Activated naive CD4-positive, alpha-beta T cell treated with anti-CD3 and anti-CD28 coated beads, Interleukin-2, amount 50 U/mL, for 72 hours (primary cell): ENCODE data around the gene ZNF808. TPM values are rescaled to one million over a fixed set of nuclear protein-coding genes. Genes with fewer than 3 reads are reported as not detected.
"Not testable (repeated sequence)": the region's sequence is repeated elsewhere in the genome, so short reads cannot be mapped to it uniquely, and the experiment has no call there.

Source experiments
- ATAC-seq, 2 donors: fragments of 150-1000 bp; cut with Tn5 transposase; 2 replicates each; pipeline ENCODE4 v1.10.0; 2021; ENCODE audit warnings: mild to moderate bottlenecking in 2 of 2, moderate library complexity in 2 of 2
- DNase-seq, 2 donors: peaks; one replicate each; pipeline ENCODE4 v3.0.0; 2021 to 2022; ENCODE audit warnings: low spot score in 2 of 2
- H3K27ac Mint-ChIP-seq, 2 donors: one replicate each; pipeline ENCODE4 v1.8.0; 2022; ENCODE audit warnings: mild to moderate bottlenecking in 2 of 2, mixed read lengths in 2 of 2
- H3K36me3 Mint-ChIP-seq, 2 donors: one replicate each; pipeline ENCODE4 v1.8.0; 2022; ENCODE audit warnings: mixed read lengths in 2 of 2
- H3K9me3 Mint-ChIP-seq, 2 donors: one replicate each; pipeline ENCODE4 v1.8.0; 2022; ENCODE audit warnings: mixed read lengths in 2 of 2
- total RNA-seq, 2 donors: library from RNA; stranded (reverse); gene quantifications; one replicate each; pipeline ENCODE4 v1.2.3, GENCODE V29; 2022

ZNF808 gene
- total RNA-seq, result 10 to 100 TPM; 22.5 to 32.7 TPM

- DNase-seq (peak; percentile 85 to 90), ATAC-seq (peak; percentile 93 to 94)
- Mint-ChIP-seq H3K9me3 (peaks cover 12 to 24% of the 10 kb centered on the region in 2 donors), H3K27ac (peak within 1 kb of the TSS; percentile 94 to 99), H3K36me3 (peaks cover 19 to 49% of the 10 kb centered on the region in 2 donors)
These were observed at the start of gene ZNF808 for GRCh38 chr19:52527134-52527955. Gene ZNF808, plus strand, starts transcription at chr19:52527668. Its CDS starts 15,617 bp downstream, at chr19:52543285.

- peaks cover 37 to 47% of the 10 kb centered on the region in 2 donors for H3K36me3 Mint-ChIP-seq
- not testable (repeated sequence) for DNase-seq, H3K27ac Mint-ChIP-seq, ATAC-seq
- peaks cover 32 to 40% of the 10 kb centered on the region in 2 donors for H3K9me3 Mint-ChIP-seq
These were observed 43.2 kb upstream of the ZNF808 start for GRCh38 chr19:52484111-52484743.

- not testable (repeated sequence) for ATAC-seq, H3K27ac Mint-ChIP-seq, DNase-seq
- H3K36me3 Mint-ChIP-seq, result peaks cover 42 to 49% of the 10 kb centered on the region in 2 donors
- H3K9me3 Mint-ChIP-seq, result peaks cover 31 to 44% of the 10 kb centered on the region in 2 donors
These were observed 42.4 kb upstream of the ZNF808 start for GRCh38 chr19:52485064-52485463.

DNA sequence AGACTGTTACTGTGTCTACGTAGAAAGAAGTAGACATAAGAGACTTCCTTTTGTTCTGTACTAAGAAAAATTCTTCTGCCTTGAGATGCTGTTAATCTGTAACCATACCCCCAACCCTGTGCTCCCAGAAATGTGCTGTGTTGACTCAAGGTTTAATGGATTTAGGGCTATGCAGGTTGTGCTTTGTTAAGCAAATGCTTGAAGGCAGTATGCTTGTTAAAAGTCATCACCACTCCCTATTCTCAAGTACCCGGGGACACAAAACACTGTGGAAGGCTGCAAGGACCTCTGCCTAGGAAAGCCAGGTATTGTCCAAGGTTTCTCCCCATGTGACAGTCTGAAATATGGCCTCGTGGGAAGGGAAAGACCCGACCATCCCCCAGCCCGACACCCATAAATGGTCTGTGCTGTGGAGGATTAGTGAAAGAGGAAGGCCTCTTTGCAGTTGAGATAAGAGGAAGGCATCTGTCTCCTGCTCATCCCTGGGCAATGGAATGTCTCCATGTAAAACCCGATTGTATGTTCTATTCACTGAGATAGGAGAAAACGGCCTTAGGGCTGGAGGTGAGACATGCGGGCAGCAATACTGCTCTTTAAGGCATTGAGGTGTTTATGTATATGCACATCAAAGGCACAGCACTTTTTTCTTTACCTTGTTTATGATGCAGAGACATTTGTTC is 41.8 kb upstream of the ZNF808 start:
- not testable (repeated sequence) for ATAC-seq, H3K27ac Mint-ChIP-seq, DNase-seq
- Mint-ChIP-seq H3K36me3 (peaks cover 41 to 46% of the 10 kb centered on the region in 2 donors), H3K9me3 (peaks cover 28 to 44% of the 10 kb centered on the region in 2 donors)

GRCh38 chr19:52492201-52492993 is 35.1 kb upstream of the ZNF808 start:
- H3K27ac Mint-ChIP-seq, result no peak overlapping the region
- ATAC-seq, result no peak

GRCh38 chr19:52492994-52493470 is 34.4 kb upstream of the ZNF808 start:
- peaks cover 49% of the 10 kb centered on the region in 2 donors for H3K36me3 Mint-ChIP-seq
- no peak for ATAC-seq
- DNase-seq, result no peak
- H3K9me3 Mint-ChIP-seq, result peaks cover 25 to 30% of the 10 kb centered on the region in 2 donors
- no peak overlapping the region for H3K27ac Mint-ChIP-seq

More at GRCh38 chr19:52492201-52492993, 35.1 kb upstream of the ZNF808 start:
- Mint-ChIP-seq H3K36me3 (peaks cover 43% of the 10 kb centered on the region in 2 donors), H3K9me3 (peaks cover 22 to 30% of the 10 kb centered on the region in 2 donors)
- no peak for DNase-seq

DNA sequence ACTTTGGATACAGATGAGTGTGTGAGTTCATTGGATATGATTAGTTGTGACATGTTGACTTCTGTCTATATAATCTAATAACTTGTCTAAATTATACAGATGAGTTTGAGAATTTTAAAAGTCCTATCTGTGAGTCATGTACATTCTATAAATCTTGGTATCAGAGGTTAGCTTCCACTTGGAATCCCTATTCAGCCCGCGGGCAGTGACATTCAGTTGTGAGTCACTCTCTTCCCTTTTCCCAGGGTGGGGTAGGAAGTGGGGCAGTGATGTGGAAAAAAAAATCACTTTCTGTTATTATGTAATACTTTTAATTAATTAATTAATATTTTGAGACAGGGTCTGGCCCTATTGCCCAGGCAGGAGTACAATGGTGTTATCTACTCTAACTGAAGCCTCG is 33.0 kb upstream of the ZNF808 start:
- peaks cover 57 to 61% of the 10 kb centered on the region in 2 donors for H3K36me3 Mint-ChIP-seq
- ATAC-seq (no peak), DNase-seq (no peak)
- no peak overlapping the region for H3K27ac Mint-ChIP-seq
- H3K9me3 Mint-ChIP-seq, result peaks cover 28 to 30% of the 10 kb centered on the region in 2 donors

- Mint-ChIP-seq H3K27ac (no peak overlapping the region), H3K9me3 (peaks cover 23 to 25% of the 10 kb centered on the region in 2 donors), H3K36me3 (peaks cover 60 to 68% of the 10 kb centered on the region in 2 donors)
- ATAC-seq, result no peak
- DNase-seq, result no peak
These were observed 28.9 kb upstream of the ZNF808 start for GRCh38 chr19:52498571-52498970.

DNA sequence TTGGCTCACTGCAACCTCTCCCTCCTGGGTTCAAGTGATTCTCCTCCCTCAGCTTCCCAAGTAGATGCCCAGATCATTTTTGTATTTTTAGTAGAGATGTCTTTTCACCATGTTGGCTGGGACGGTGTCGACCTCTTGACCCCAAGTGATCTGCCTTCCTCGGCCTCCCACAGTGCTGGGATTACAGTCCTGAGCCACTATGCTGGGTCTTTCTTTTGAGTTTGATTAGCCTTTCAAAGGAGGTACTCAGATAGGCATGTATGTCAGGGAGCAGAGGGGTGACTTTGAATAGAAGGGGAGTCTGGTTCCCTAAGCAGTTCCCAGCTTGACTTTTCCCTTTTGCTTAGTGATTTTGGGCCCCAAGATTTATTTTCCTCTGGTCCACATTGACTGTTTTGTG is 27.0 kb upstream of the ZNF808 start:
- not testable (repeated sequence) for DNase-seq, ATAC-seq, H3K27ac Mint-ChIP-seq
- Mint-ChIP-seq H3K9me3 (peaks cover 15 to 19% of the 10 kb centered on the region in 2 donors), H3K36me3 (peaks cover 50 to 66% of the 10 kb centered on the region in 2 donors)

DNA sequence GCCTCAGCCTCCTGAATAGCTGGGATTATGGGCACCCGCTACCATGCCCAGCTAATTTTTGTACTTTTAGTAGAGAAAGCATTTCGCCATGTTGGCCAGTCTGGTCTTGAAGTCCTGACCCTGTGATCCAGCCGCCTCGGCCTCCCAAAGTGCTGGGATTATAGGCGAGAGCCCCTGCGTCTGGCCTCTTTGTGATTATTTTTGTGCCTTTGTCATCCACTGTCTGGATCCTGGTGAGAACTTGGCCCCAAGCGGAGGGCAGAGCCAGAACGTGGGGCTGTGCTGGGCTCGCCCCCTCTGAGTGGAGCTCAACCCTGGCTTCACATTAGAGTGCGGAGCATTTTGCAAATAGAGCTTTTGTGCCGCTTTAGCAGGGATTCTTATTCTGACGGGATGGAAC is 26.5 kb upstream of the ZNF808 start:
- not testable (repeated sequence) for DNase-seq, H3K27ac Mint-ChIP-seq, ATAC-seq
- peaks cover 15% of the 10 kb centered on the region in 2 donors for H3K9me3 Mint-ChIP-seq
- H3K36me3 Mint-ChIP-seq, result peaks cover 54 to 66% of the 10 kb centered on the region in 2 donors

DNA sequence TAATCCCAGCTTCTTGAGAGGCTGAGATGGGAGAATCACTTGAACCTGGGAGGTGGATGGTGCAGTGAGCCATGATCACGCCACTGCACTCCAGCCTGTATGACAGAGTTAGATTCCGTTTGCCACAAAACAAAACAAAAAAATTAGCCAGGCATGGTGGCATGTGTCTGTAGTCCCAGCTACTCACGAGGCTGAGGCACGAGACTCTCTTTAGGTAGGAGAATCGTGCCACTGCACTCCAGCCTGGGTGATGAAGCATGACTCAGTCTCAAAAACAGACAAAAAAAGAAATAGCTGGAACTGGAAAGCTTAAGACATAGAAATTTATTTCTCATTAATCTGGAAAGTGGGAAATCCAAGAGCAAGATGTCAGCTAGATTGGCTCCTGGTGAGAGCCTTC is 20.2 kb upstream of the ZNF808 start:
- DNase-seq, result no peak
- Mint-ChIP-seq H3K27ac (no peak overlapping the region), H3K9me3 (peaks cover 12 to 19% of the 10 kb centered on the region in 2 donors), H3K36me3 (peaks cover 48 to 59% of the 10 kb centered on the region in 2 donors)
- ATAC-seq, result no peak

DNA sequence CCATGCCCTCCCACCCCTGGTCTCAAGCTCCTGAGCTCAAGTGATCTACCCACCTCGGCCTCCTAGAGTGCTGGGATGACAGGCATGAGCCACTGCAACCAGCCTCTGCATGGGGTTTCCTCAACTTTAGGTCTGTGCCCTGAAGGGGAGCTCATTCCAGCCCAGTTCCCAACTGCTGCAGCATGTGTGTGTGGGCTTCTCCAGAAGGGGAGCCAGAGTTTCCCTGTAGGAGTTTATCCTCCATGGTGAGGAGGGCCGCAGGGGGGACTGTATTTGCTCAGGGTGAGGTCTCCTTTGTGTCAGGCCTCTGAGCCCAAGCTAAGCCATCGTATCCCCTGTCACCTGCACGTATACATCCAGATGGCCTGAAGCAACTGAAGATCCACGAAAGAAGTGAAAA is 11.3 kb upstream of the ZNF808 start:
- DNase-seq, result no peak
- Mint-ChIP-seq H3K36me3 (peaks cover 80% of the 10 kb centered on the region in 2 donors), H3K9me3 (peaks cover 35 to 55% of the 10 kb centered on the region in 2 donors), H3K27ac (no peak overlapping the region)
- no peak for ATAC-seq

- Mint-ChIP-seq H3K36me3 (peaks cover 72 to 80% of the 10 kb centered on the region in 2 donors), H3K9me3 (peaks cover 32 to 55% of the 10 kb centered on the region in 2 donors), H3K27ac (no peak overlapping the region)
- ATAC-seq (peak in 1 of 2 donors; percentile 34), DNase-seq (no peak)
These were observed 8.8 kb upstream of the ZNF808 start for GRCh38 chr19:52518646-52519045.

DNA sequence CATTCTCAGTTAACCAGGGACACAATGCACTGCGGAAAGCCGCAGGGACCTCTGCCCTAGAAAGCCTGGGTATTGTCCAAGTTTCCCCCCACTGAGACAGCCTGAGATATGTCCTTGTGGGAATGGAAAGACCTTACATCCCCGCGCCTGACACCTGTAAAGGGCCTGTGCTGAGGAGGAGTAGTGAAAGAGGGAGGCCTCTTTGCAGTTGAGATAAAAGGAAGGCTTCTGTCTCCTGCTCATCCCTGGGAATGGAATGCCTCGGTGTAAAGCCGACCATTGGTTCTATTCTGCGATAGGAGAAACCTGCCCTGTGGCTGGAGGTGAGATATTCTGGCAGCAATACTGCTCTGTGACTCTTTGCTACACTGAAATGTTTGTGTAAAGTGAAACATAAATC is 8.3 kb upstream of the ZNF808 start:
- Mint-ChIP-seq H3K36me3 (peaks cover 67 to 75% of the 10 kb centered on the region in 2 donors), H3K9me3 (peaks cover 29 to 50% of the 10 kb centered on the region in 2 donors)
- not testable (repeated sequence) for ATAC-seq

DNA sequence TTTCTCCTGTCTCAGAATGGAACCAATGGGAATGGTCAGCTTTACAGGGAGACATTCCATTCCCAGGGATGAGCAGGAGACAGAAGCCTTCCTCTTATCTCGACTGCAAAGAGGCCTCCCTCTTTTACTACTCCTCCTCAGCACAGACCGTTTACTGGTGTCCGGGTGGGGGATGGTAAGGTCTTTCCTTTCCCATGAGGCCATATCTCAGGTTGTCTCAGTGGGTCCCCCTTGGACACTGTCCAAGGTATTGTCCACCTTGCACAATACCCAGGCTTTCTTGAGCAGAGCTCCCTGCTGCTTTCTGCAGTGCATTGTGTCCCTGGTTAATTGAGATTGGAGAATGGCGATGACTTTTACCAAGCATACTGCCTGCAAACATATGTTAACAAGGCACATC is 7.5 kb upstream of the ZNF808 start:
- peaks cover 60 to 70% of the 10 kb centered on the region in 2 donors for H3K36me3 Mint-ChIP-seq
- ATAC-seq (no peak), DNase-seq (no peak)
- no peak overlapping the region for H3K27ac Mint-ChIP-seq
- peaks cover 26 to 50% of the 10 kb centered on the region in 2 donors for H3K9me3 Mint-ChIP-seq

More for the DNA sequence above, 8.3 kb upstream of the ZNF808 start:
- DNase-seq, H3K27ac Mint-ChIP-seq: not testable (repeated sequence)

GRCh38 chr19:52522551-52522950 is 4.9 kb upstream of the ZNF808 start:
- DNase-seq (no peak), ATAC-seq (no peak)
- Mint-ChIP-seq H3K9me3 (peaks cover 17 to 42% of the 10 kb centered on the region in 2 donors), H3K36me3 (peaks cover 38 to 44% of the 10 kb centered on the region in 2 donors), H3K27ac (no peak overlapping the region)
